Hepatic stellate cell (primary cell): Measurements from ENCODE around the gene ELOF1.
A peak's percentile ranks its signal among the peaks of the same experiment; 100 is the strongest.

ENCODE experiments used
- DNase-seq: peaks from one replicate; pipeline ENCODE4 v3.0.0; 2011; ENCODE audit warnings: low spot score

The ELOF1 gene

GRCh38 chr19:11535792-11536595, 23.0 kb downstream of the ELOF1 start:
- DNase-seq = peak; percentile 96

- DNase-seq = no peak
These were observed 24.1 kb downstream of the ELOF1 start for GRCh38 chr19:11534948-11535347.

GRCh38 chr19:11534538-11534937, 24.5 kb downstream of the ELOF1 start:
- DNase-seq = no peak

- DNase-seq = peak; percentile 73
These were observed 28.6 kb downstream of the ELOF1 start for GRCh38 chr19:11530432-11530831.

- peak; percentile 98 for DNase-seq
These were observed 30.3 kb downstream of the ELOF1 start, which contains the start of gene ECSIT for GRCh38 chr19:11528551-11529341. Gene ECSIT, minus strand, starts transcription at chr19:11529134. Its CDS starts 9,964 bp downstream, at chr19:11519170.

- DNase-seq = no peak
These were observed 39.9 kb downstream of the ELOF1 start for GRCh38 chr19:11519138-11519537.

GRCh38 chr19:11513946-11514345, 45.1 kb downstream of the ELOF1 start:
- DNase-seq = no peak

- DNase-seq = no peak
These were observed 48.6 kb downstream of the ELOF1 start for GRCh38 chr19:11510444-11510843.

GRCh38 chr19:11507370-11508078, 51.5 kb downstream of the ELOF1 start:
- no peak for DNase-seq

- no peak for DNase-seq
These were observed 52.1 kb downstream of the ELOF1 start for GRCh38 chr19:11506967-11507366.

- no peak for DNase-seq
These were observed 52.9 kb downstream of the ELOF1 start for GRCh38 chr19:11506101-11506555.

GRCh38 chr19:11505504-11506100, 53.4 kb downstream of the ELOF1 start, which contains the start of gene ZNF653:
Gene ZNF653, minus strand, starts transcription at chr19:11505839. Its CDS starts 53 bp downstream, at chr19:11505786.
- peak; percentile 100 for DNase-seq

- peak; percentile 98 for DNase-seq
These were observed 54.0 kb downstream of the ELOF1 start for GRCh38 chr19:11505032-11505503.

- DNase-seq = no peak
These were observed 54.5 kb downstream of the ELOF1 start for GRCh38 chr19:11504502-11505031.
